ENCODE results near the gene KANSL1L.
"Not testable (repeated sequence)": the region's sequence is repeated elsewhere in the genome, so short reads cannot be mapped to it uniquely, and the experiment has no call there.

Gene KANSL1L

DNA sequence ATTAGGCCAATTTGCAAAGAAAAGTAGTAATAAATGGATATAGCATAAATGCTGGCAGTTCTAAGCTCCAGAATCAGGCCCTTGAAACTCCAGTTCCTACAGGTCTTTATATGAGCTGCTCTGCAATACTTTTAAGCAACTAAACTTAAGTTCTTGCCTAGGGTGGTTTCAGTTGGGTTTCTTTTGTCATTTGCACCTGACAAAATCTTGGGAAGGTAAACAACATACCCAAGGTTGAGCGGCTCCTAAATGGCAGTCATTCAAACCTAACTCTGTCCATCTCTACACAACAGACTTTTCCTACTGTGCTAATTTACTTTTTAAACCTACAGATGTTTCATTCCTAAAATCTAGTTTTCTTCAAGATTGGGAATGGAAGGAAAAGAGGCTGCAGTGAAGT is 9.3 kb upstream of the KANSL1L start:
- no peaks in the 10 kb centered on the region for H3K36me3 ChIP-seq (replicated peaks; ENCODE audit: insufficient read depth, low read length)
- H3K27ac ChIP-seq (ENCODE audit: low read length) = no peak overlapping the region
- H3K79me2 ChIP-seq (ENCODE audit: low read length) = no peaks in the 10 kb centered on the region
- no peak overlapping the region for H3K9ac ChIP-seq (ENCODE audit: low read length)
- H3K9me2 ChIP-seq (replicated peaks; ENCODE audit: insufficient read depth, low read length) = no peaks in the 10 kb centered on the region
- H3K4me2 ChIP-seq (ENCODE audit: low read depth, low read length) = no peak overlapping the region
- TF ChIP-seq, protein P1, sequence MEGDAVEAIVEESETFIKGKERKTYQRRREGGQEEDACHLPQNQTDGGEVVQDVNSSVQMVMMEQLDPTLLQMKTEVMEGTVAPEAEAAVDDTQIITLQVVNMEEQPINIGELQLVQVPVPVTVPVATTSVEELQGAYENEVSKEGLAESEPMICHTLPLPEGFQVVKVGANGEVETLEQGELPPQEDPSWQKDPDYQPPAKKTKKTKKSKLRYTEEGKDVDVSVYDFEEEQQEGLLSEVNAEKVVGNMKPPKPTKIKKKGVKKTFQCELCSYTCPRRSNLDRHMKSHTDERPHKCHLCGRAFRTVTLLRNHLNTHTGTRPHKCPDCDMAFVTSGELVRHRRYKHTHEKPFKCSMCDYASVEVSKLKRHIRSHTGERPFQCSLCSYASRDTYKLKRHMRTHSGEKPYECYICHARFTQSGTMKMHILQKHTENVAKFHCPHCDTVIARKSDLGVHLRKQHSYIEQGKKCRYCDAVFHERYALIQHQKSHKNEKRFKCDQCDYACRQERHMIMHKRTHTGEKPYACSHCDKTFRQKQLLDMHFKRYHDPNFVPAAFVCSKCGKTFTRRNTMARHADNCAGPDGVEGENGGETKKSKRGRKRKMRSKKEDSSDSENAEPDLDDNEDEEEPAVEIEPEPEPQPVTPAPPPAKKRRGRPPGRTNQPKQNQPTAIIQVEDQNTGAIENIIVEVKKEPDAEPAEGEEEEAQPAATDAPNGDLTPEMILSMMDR (IDR thresholded peaks at IDR 0.05; ENCODE audit: low read length) = no peak
- H3F3A ChIP-seq (ENCODE audit: insufficient read depth, low read length) = peaks cover 9% of the 10 kb centered on the region; the same call in 1 of the 2 replicates
- no peak for DNase-seq
- no peaks in the 10 kb centered on the region for H3K9me3 ChIP-seq (replicated peaks; ENCODE audit: insufficient read depth, low read length)
- H2AFZ ChIP-seq (ENCODE audit: low read length) = no peak overlapping the region
- H3K4me3 ChIP-seq (ENCODE audit: low read length) = no peak overlapping the region
- peaks cover 24% of the 10 kb centered on the region for H3K4me1 ChIP-seq (ENCODE audit: low read length)
- no peaks in the 10 kb centered on the region for H3K27me3 ChIP-seq (replicated peaks; ENCODE audit: insufficient read depth, low read length)
- H4K20me1 ChIP-seq (ENCODE audit: insufficient read depth, low read length) = no peaks in the 10 kb centered on the region

DNA sequence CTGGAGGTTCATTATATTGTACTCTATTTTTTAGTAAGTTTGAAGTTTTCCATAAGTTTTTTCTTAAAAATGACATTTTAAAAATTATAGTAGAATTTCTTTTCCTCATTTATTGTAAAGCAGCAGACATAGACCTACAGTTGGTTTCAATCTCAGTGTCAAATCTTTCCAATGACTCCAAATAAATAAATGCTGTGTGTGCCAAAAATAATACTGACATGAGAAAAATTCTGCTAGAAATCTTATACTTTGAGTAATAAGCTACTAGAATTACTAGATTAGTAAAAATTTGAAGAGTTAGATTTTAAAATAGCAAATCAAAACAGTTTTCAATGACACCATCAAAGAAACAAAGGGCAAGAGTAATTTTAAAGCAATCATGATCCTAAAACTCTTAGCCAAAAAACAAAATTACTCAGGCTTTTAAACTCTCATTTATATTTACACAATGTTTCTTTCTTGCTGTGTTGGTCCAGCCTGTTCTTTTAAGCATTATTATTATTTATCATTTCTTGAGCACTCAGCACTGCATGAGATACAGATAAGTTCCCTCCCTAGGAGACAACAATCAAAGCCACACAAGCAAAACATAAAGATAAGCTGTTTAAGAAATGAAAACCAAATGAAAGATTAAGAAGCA is 8.3 kb upstream of the KANSL1L start:
- H3K36me3 ChIP-seq (replicated peaks; ENCODE audit: insufficient read depth, low read length) = no peaks in the 10 kb centered on the region
- no peak for TF ChIP-seq EZH2phosphoT487 (IDR thresholded peaks at IDR 0.05; ENCODE audit: low read length)
- TF ChIP-seq, protein P1 (IDR thresholded peaks at IDR 0.05; ENCODE audit: low read length) = no peak
- no peak for TF ChIP-seq EZH2 (optimal IDR thresholded peaks at IDR 0.05; ENCODE audit: low read depth, low read length)
- H3K4me1 ChIP-seq (ENCODE audit: low read length) = peaks cover 23% of the 10 kb centered on the region
- no peak overlapping the region for H3K9ac ChIP-seq (ENCODE audit: low read length)
- H3K79me2 ChIP-seq (ENCODE audit: low read length) = no peaks in the 10 kb centered on the region
- DNase-seq = no peak
- no peaks in the 10 kb centered on the region for H3K27me3 ChIP-seq (replicated peaks; ENCODE audit: insufficient read depth, low read length)
- no peak overlapping the region for H3K4me2 ChIP-seq (ENCODE audit: low read depth, low read length)
- H3K27ac ChIP-seq (ENCODE audit: low read length) = no peak overlapping the region
- H3K9me2 ChIP-seq (replicated peaks; ENCODE audit: insufficient read depth, low read length) = no peaks in the 10 kb centered on the region
- peaks cover 9% of the 10 kb centered on the region; the same call in 1 of the 2 replicates for H3F3A ChIP-seq (ENCODE audit: insufficient read depth, low read length)
- no peak overlapping the region for H3K4me3 ChIP-seq (ENCODE audit: low read length)
- H4K20me1 ChIP-seq (ENCODE audit: insufficient read depth, low read length) = no peaks in the 10 kb centered on the region
- no peaks in the 10 kb centered on the region for H3K9me3 ChIP-seq (replicated peaks; ENCODE audit: insufficient read depth, low read length)
- H2AFZ ChIP-seq (ENCODE audit: low read length) = no peak overlapping the region

DNA sequence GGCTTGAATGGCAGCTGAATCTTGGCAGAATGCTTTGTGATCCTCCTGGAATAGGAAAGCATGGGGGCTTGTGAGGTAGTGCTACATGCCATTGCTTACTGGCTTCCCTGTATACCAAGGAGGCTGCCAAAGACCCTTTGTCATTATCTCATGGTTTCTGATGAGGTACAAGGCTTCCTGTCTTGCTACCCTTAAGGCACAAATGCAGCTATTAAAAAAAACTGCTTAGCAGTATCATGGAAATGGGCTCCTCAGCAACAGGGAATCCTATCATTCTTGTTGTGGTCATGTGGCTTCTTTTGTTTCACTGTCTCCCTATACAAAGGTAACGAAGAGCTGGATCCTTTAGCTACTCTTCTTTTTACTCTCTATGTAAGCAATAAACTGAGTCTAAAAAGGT is 6.6 kb upstream of the KANSL1L start:
- H3K27me3 ChIP-seq (replicated peaks; ENCODE audit: insufficient read depth, low read length) = no peaks in the 10 kb centered on the region
- no peak overlapping the region for H3K9ac ChIP-seq (ENCODE audit: low read length)
- H3K27ac ChIP-seq (ENCODE audit: low read length) = no peak overlapping the region
- no peak overlapping the region for H3K4me2 ChIP-seq (ENCODE audit: low read depth, low read length)
- no peaks in the 10 kb centered on the region; the same call in 1 of the 2 replicates for H3K79me2 ChIP-seq (ENCODE audit: low read length)
- H2AFZ ChIP-seq (ENCODE audit: low read length) = no peak overlapping the region
- no peaks in the 10 kb centered on the region for H3K9me2 ChIP-seq (replicated peaks; ENCODE audit: insufficient read depth, low read length)
- H3F3A ChIP-seq (ENCODE audit: insufficient read depth, low read length) = 0 out of 2 replicates have a peak, but pooled peaks cover 4% of the 10 kb centered on the region
- TF ChIP-seq EZH2phosphoT487 (IDR thresholded peaks at IDR 0.05; ENCODE audit: low read length) (no peak), EZH2 (optimal IDR thresholded peaks at IDR 0.05; ENCODE audit: low read depth, low read length) (no peak)
- TF ChIP-seq, protein P1 (IDR thresholded peaks at IDR 0.05; ENCODE audit: low read length) = no peak
- no peaks in the 10 kb centered on the region for H3K36me3 ChIP-seq (replicated peaks; ENCODE audit: insufficient read depth, low read length)
- H3K4me3 ChIP-seq (ENCODE audit: low read length) = no peak overlapping the region
- H4K20me1 ChIP-seq (ENCODE audit: insufficient read depth, low read length) = no peaks in the 10 kb centered on the region
- H3K4me1 ChIP-seq (ENCODE audit: low read length) = peaks cover 17% of the 10 kb centered on the region
- no peak for DNase-seq
- H3K9me3 ChIP-seq (replicated peaks; ENCODE audit: insufficient read depth, low read length) = no peaks in the 10 kb centered on the region

DNA sequence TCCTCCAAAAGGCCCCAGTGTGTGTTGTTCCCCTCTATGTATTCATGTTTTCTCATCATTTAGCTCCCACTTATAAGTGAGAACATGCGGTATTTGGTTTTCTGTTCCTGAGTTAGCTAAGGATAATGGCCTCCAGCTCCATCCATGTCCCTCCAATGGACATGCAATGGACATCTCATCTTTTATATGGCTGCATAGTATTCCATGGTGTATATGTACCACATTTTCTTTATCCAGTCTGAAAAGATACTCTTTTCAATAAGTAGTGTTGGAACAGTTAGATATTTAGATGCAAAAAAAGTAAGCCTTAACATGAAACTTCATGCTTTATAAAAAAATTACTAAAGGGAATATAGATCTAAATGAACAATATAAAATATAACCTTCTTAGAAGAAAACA is 5.9 kb upstream of the KANSL1L start:
- H3K9ac ChIP-seq (ENCODE audit: low read length); H3K79me2 ChIP-seq (ENCODE audit: low read length); H3K4me3 ChIP-seq (ENCODE audit: low read length); H3K4me2 ChIP-seq (ENCODE audit: low read depth, low read length); H3K9me2 ChIP-seq (replicated peaks; ENCODE audit: insufficient read depth, low read length); H4K20me1 ChIP-seq (ENCODE audit: insufficient read depth, low read length); H3K36me3 ChIP-seq (replicated peaks; ENCODE audit: insufficient read depth, low read length); H3K27me3 ChIP-seq (replicated peaks; ENCODE audit: insufficient read depth, low read length); H3K9me3 ChIP-seq (replicated peaks; ENCODE audit: insufficient read depth, low read length); DNase-seq; H3K27ac ChIP-seq (ENCODE audit: low read length); H2AFZ ChIP-seq (ENCODE audit: low read length): not testable (repeated sequence)
- Histone ChIP-seq H3F3A (ENCODE audit: insufficient read depth, low read length) (peaks cover 11% of the 10 kb centered on the region), H3K4me1 (ENCODE audit: low read length) (peaks cover 21% of the 10 kb centered on the region)

Data from MM.1S (cell line).